Measurements from ENCODE around the gene CTSA.
"Not testable (repeated sequence)": the region's sequence is repeated elsewhere in the genome, so short reads cannot be mapped to it uniquely, and the experiment has no call there.

The CTSA gene

DNA sequence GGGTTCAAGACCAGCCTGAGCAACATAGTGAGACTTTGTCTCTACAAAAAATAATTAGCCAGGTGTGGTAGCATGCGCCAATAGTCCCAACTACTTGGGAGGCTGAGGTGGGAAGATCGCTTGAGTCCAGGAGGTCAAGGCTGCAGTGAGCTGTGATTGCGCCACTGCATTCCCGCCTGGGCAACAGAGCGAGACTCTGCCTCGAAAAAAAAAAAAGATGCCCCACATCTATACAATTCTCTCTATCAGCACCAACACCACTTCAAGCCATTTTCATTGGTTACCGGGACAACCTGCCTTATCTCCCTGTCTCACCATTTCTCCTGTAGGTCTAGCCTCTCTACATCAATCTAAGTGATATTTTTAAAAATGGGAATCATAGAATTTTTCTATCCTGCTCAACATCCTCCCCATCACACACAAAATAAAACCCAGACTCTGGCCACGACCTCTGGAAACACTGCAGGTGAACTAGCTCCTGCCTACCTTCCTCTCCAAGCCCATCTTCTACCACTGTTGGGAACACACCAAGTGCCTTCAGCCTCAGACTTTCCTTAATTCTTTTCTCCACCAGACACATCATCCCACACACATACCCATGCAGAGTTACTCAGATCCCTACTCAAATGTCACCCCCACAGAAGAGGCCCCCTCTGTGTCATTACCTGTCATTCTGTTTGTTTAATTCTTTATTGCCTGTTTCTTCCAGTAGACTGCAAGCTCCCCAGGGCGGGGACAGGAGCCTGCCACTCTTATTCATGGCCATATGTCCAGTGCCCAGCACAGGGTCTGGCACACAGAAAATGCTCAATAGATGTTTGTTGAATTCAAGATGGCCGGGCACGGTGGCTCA, 30.4 kb downstream of the CTSA start:
- no peak for DNase-seq (ENCODE audit: insufficient read length)
- TF ChIP-seq POLR2A (IDR thresholded peaks at IDR 0.05; ENCODE audit: low read depth, low read length) (no peak), POLR2AphosphoS5 (IDR thresholded peaks at IDR 0.05; ENCODE audit: low read depth, low read length) (no peak), TAF1 (IDR thresholded peaks at IDR 0.05; ENCODE audit: borderline replicate concordance, low read depth, low read length) (no peak)

DNA sequence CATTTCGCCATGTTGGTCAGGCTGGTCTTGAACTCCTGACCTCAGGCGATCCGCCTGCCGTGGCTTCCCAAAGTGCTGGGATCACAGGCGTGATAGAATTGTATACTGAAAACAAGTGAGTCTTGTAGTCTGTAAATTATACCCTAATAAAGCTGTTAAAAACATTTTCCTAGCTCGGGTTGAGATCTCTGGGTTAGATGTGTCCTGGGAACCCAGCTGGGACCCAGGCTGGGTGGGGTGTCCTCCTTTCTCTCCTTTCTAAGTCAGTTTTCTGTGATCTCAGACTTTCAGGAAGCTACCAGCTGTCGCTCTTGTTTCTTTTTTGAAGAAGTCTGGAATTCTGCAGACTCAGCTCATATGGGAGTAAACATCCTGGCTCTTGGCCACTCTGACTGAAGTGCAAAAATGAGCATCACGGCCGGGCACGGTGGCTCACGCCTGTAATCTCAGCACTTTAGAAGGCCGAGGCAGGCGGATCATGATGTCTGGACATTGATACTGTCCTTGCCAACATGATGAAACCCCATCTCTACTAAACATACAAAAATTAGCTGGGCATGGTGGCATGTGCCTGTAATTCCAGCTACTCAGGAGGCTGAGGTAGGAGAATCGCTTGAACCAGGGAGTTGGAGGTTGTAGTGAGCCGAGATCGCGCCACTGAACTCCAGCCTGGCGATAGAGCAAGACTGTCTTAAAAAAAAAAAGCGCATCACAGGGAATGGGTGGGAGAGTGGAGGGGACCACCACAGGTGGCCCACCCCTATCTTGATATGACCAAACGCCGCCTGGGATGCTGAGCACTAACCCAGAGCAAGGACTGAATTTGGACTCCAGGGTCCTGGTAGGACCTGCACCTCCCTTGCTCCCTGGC, 33.5 kb downstream of the CTSA start:
- FAIRE-seq (no peak), DNase-seq (ENCODE audit: insufficient read length) (no peak)
- TF ChIP-seq TAF1 (IDR thresholded peaks at IDR 0.05; ENCODE audit: borderline replicate concordance, low read depth, low read length) (no peak), POLR2AphosphoS5 (IDR thresholded peaks at IDR 0.05; ENCODE audit: low read depth, low read length) (no peak), POLR2A (IDR thresholded peaks at IDR 0.05; ENCODE audit: low read depth, low read length) (no peak)

More for the DNA sequence above, 30.4 kb downstream of the CTSA start:
- no peak for FAIRE-seq

- no peak for FAIRE-seq
- no peak for DNase-seq (ENCODE audit: insufficient read length)
- TF ChIP-seq POLR2A (IDR thresholded peaks at IDR 0.05; ENCODE audit: low read depth, low read length) (no peak), POLR2AphosphoS5 (IDR thresholded peaks at IDR 0.05; ENCODE audit: low read depth, low read length) (no peak), TAF1 (IDR thresholded peaks at IDR 0.05; ENCODE audit: borderline replicate concordance, low read depth, low read length) (no peak)
Observed at GRCh38 chr20:45925821-45926506, 34.8 kb downstream of the CTSA start.

- no peak for DNase-seq (ENCODE audit: insufficient read length)
- TF ChIP-seq POLR2AphosphoS5 (IDR thresholded peaks at IDR 0.05; ENCODE audit: low read depth, low read length) (no peak), TAF1 (IDR thresholded peaks at IDR 0.05; ENCODE audit: borderline replicate concordance, low read depth, low read length) (no peak), POLR2A (IDR thresholded peaks at IDR 0.05; ENCODE audit: low read depth, low read length) (no peak)
- no peak for FAIRE-seq
Observed at GRCh38 chr20:45926731-45927070, 35.6 kb downstream of the CTSA start.

GRCh38 chr20:45927071-45927878, 36.1 kb downstream of the CTSA start:
- no peak for TF ChIP-seq POLR2AphosphoS5 (IDR thresholded peaks at IDR 0.05; ENCODE audit: low read depth, low read length)
- TF ChIP-seq TAF1 (IDR thresholded peaks at IDR 0.05; ENCODE audit: borderline replicate concordance, low read depth, low read length): no peak
- TF ChIP-seq POLR2A (IDR thresholded peaks at IDR 0.05; ENCODE audit: low read depth, low read length): no peak
- DNase-seq (ENCODE audit: insufficient read length) (no peak), FAIRE-seq (no peak)

DNA sequence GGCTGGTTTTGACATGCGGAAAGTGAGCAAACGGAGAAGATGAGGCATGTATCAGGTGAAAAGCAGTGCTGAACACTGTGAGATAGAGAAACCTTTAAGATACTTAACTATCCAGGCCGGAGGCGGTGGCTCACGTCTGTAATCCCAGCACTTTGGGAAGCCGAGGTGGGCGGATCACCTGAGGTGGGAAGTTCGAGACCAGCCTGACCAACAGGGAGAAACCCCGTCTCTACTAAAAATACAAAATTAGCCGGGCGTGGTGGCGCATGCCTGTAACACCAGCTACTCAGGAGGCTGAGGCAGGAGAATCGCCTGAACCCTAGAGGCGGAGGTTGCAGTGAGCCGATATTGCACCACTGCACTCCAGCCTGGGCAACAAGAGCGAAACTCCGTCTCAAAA, 40.5 kb downstream of the CTSA start:
- not testable (repeated sequence) for DNase-seq (ENCODE audit: insufficient read length); FAIRE-seq

GRCh38 chr20:45933266-45934045, 42.3 kb downstream of the CTSA start:
- DNase-seq (ENCODE audit: insufficient read length): peak; percentile 65
- no peak for FAIRE-seq
- no peak for TF ChIP-seq TAF1 (IDR thresholded peaks at IDR 0.05; ENCODE audit: borderline replicate concordance, low read depth, low read length)
- TF ChIP-seq POLR2AphosphoS5 (IDR thresholded peaks at IDR 0.05; ENCODE audit: low read depth, low read length): no peak; the same call in 1 of the 2 replicates
- no peak for TF ChIP-seq POLR2A (IDR thresholded peaks at IDR 0.05; ENCODE audit: low read depth, low read length)

- DNase-seq (ENCODE audit: insufficient read length): peak; percentile 46
- FAIRE-seq: no peak
- TF ChIP-seq POLR2AphosphoS5 (IDR thresholded peaks at IDR 0.05; ENCODE audit: low read depth, low read length) (no peak), TAF1 (IDR thresholded peaks at IDR 0.05; ENCODE audit: borderline replicate concordance, low read depth, low read length) (no peak), POLR2A (IDR thresholded peaks at IDR 0.05; ENCODE audit: low read depth, low read length) (no peak)
Observed at GRCh38 chr20:45934046-45934585, 43.0 kb downstream of the CTSA start.

GRCh38 chr20:45934586-45935415, 43.7 kb downstream of the CTSA start, which contains the start of gene PCIF1:
Gene PCIF1 (plus strand): TSS chr20:45934683. CDS start chr20:45939000, 4,317 bp downstream.
- peak; percentile 85 for FAIRE-seq
- TF ChIP-seq POLR2A (IDR thresholded peaks at IDR 0.05; ENCODE audit: low read depth, low read length) (peak; percentile 92), POLR2AphosphoS5 (IDR thresholded peaks at IDR 0.05; ENCODE audit: low read depth, low read length) (peak; percentile 87), TAF1 (IDR thresholded peaks at IDR 0.05; ENCODE audit: borderline replicate concordance, low read depth, low read length) (peak; percentile 98)
- DNase-seq (ENCODE audit: insufficient read length): peak; percentile 98

Data from GM12892 (cell line).